GM19452 (cell line): ENCODE results near the gene KATNA1.
A peak's percentile ranks its signal among the peaks of the same experiment; 100 is the strongest.

Experiments used
- ATAC-seq: cut with Tn5 transposase; IDR thresholded peaks from one replicate; pipeline ENCODE4 v1.9.1; 2021; ENCODE audit not compliant: unreplicated experiment

The KATNA1 gene

GRCh38 chr6:149614337-149614736 is 34.2 kb downstream of the KATNA1 start:
- ATAC-seq: no peak

GRCh38 chr6:149608381-149608982 is 40.0 kb downstream of the KATNA1 start:
- ATAC-seq: no peak

- no peak for ATAC-seq
These were observed 48.0 kb downstream of the KATNA1 start for GRCh38 chr6:149600508-149600907.

GRCh38 chr6:149593408-149593807 is 55.1 kb downstream of the KATNA1 start:
- ATAC-seq: no peak

GRCh38 chr6:149592983-149593382 is 55.5 kb downstream of the KATNA1 start:
- ATAC-seq: no peak

- no peak for ATAC-seq
These were observed 62.4 kb downstream of the KATNA1 start for GRCh38 chr6:149586149-149586548.

GRCh38 chr6:149581349-149581748 is 67.2 kb downstream of the KATNA1 start:
- ATAC-seq: no peak

- no peak for ATAC-seq
These were observed 67.6 kb downstream of the KATNA1 start for GRCh38 chr6:149580880-149581279.

- ATAC-seq: no peak
These were observed 80.4 kb downstream of the KATNA1 start for GRCh38 chr6:149567945-149568585.

- no peak for ATAC-seq
These were observed 81.3 kb downstream of the KATNA1 start for GRCh38 chr6:149567194-149567586.

GRCh38 chr6:149566410-149567193 is 81.9 kb downstream of the KATNA1 start:
- peak; percentile 10 for ATAC-seq

- peak; percentile 80 for ATAC-seq
These were observed 82.7 kb downstream of the KATNA1 start, which contains the start of gene GINM1 for GRCh38 chr6:149565527-149566409. TSS of gene GINM1 (plus strand) at chr6:149566375. CDS start at chr6:149566415, 40 bp downstream.

- ATAC-seq: no peak
These were observed 84.6 kb downstream of the KATNA1 start for GRCh38 chr6:149563928-149564325.

- ATAC-seq: no peak
These were observed 85.1 kb downstream of the KATNA1 start for GRCh38 chr6:149563203-149563927.

GRCh38 chr6:149560736-149561135 is 87.8 kb downstream of the KATNA1 start:
- no peak for ATAC-seq

GRCh38 chr6:149559389-149559788 is 89.1 kb downstream of the KATNA1 start:
- no peak for ATAC-seq

- ATAC-seq: no peak
These were observed 90.5 kb downstream of the KATNA1 start for GRCh38 chr6:149558029-149558428.

- no peak for ATAC-seq
These were observed 96.6 kb downstream of the KATNA1 start for GRCh38 chr6:149551920-149552319.

- ATAC-seq: peak; percentile 91
These were observed 102.6 kb downstream of the KATNA1 start, which contains the start of gene PPIL4 for GRCh38 chr6:149545754-149546471. TSS of gene PPIL4 (minus strand) at chr6:149546043. CDS start at chr6:149546005, 38 bp downstream.
